HUES6 (cell line): ENCODE measurements around the gene FAM83B.
"Not testable (repeated sequence)": the region's sequence is repeated elsewhere in the genome, so short reads cannot be mapped to it uniquely, and the experiment has no call there.

Source experiments
- H3K27ac ChIP-seq: 2 replicates; pipeline ENCODE4 v1.7.0; 2013; ENCODE audit warnings: low read depth, mild to moderate bottlenecking, low read length, inconsistent platforms
- H3K27me3 ChIP-seq: 2 replicates; pipeline ENCODE4 v1.6.1; 2013; ENCODE audit warnings: low read length; ENCODE audit not compliant: control insufficient read depth, insufficient read depth
- H3K36me3 ChIP-seq: 2 replicates; pipeline ENCODE4 v1.6.1; 2013; ENCODE audit warnings: low read length; ENCODE audit not compliant: control insufficient read depth, insufficient read depth
- H3K4me1 ChIP-seq: 2 replicates; pipeline ENCODE4 v1.6.1; 2013; ENCODE audit warnings: low read length; ENCODE audit not compliant: control insufficient read depth, insufficient read depth
- H3K4me3 ChIP-seq: 2 replicates; pipeline ENCODE4 v1.5.1; 2013; ENCODE audit warnings: low read depth, low read length
- H3K9ac ChIP-seq: one replicate; pipeline ENCODE4 v1.6.1; 2013; ENCODE audit warnings: mild to moderate bottlenecking, low read length
- H3K9me3 ChIP-seq: 2 replicates; pipeline ENCODE4 v1.6.1; 2013; ENCODE audit warnings: low read depth, low read length; ENCODE audit not compliant: control insufficient read depth, insufficient read depth

Gene FAM83B

DNA sequence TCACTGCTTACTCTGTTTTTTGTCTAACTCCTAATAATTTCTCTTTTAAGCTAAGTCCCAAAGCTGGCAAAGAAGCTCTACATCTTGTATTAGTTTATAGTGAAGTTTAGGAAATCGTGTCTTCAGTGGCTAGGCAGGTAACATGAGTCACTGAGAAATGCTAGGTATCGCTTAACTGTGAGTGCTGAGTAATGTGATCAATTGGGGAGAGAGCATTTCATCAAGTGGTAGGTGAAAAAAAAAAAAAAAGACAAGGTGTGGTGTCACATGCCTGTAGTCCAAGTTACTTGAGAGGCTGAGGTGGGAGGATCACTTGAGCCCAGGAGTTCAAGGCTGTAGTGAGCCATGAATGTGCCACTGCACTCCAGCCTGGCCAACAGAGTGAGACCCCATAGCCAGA is 125.3 kb downstream of the FAM83B start:
- Histone ChIP-seq H3K9ac (no peak overlapping the region), H3K9me3 (no peaks in the 10 kb centered on the region)

DNA sequence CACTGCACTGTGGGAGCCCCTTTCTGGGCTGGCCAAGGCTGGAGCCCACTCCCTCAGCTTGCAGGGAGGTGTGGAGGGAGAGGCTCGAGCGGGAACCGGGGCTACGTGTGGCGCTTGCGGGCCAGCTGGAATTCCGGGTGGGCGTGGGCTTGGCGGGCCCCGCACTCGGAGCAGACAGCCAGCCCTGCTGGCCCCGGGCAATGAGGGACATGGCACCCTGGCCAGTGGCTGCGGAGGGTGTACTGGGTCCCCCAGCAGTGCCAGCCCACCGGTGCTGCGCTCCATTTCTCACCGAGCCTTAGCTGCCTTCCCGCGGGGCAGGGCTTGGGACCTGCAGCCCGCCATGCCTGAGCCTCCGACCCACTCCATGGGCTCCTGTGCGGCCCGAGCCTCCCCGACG is 132.6 kb downstream of the FAM83B start:
- H3K9me3 ChIP-seq, H3K27ac ChIP-seq, H3K4me1 ChIP-seq, H3K27me3 ChIP-seq, H3K36me3 ChIP-seq, H3K9ac ChIP-seq, H3K4me3 ChIP-seq: not testable (repeated sequence)

More for the DNA sequence above, 125.3 kb downstream of the FAM83B start:
- H3K4me3 ChIP-seq: no peak overlapping the region
- no peaks in the 10 kb centered on the region for H3K4me1 ChIP-seq
- no peaks in the 10 kb centered on the region for H3K36me3 ChIP-seq
- H3K27me3 ChIP-seq: no peaks in the 10 kb centered on the region
- no peak overlapping the region for H3K27ac ChIP-seq

DNA sequence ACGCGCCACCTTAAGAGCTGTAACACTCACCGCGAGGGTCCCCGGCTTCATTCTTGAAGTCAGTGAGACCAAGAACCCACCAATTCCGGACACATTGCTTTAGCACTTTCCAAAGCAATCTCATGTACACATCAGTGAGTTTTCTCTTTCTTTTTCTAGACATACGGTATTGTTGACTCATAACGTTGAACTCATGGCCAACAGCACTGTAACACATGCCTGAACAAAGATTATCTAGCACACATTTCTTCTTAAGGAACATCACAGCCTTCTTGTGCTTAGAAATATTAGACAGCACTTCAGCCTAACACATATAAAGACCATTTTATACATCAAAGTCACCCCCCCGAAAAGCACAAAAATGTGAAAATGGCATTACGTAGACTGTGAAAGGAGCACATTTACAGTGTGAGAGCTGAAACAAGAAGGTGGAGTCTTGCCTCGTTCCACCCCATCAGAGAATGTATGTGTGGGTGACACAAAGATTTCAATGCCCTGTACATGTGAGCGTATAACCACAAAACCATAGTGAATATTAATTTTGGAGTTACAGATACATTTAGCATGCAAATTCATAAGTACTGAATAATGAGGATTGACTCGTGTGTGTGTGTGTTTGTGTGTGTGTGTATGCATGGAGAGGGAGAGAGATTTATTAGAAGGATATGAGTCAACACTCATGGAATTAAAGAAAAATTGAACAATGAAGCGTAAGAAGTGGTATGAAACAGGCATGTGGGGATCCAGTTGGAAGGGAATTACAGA is 134.1 kb downstream of the FAM83B start:
- Histone ChIP-seq H3K27ac (no peak overlapping the region), H3K9me3 (peaks cover 10% of the 10 kb centered on the region; the same call in 1 of the 2 replicates), H3K27me3 (no peaks in the 10 kb centered on the region), H3K9ac (no peak overlapping the region), H3K36me3 (no peaks in the 10 kb centered on the region), H3K4me3 (no peak overlapping the region), H3K4me1 (no peaks in the 10 kb centered on the region)

DNA sequence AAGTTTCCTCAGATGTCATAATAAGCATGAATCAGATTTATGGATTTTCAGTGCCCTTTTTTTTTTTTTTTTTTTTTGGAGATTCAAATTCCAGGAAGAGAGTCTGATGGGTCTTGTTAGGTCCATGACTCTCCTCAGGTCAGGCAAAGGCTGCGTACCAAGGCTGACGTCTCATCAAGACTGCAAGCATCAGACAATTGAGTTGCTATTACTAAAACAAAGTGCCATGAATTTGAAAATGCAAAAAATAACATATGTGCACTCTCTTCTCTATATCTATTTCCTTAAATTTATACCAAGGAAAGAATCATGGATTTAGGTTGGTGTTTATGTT is 134.7 kb downstream of the FAM83B start:
- Histone ChIP-seq H3K27me3 (no peaks in the 10 kb centered on the region), H3K9ac (no peak overlapping the region), H3K9me3 (peaks cover 12% of the 10 kb centered on the region; the same call in 1 of the 2 replicates), H3K27ac (no peak overlapping the region), H3K36me3 (no peaks in the 10 kb centered on the region), H3K4me1 (no peaks in the 10 kb centered on the region), H3K4me3 (no peak overlapping the region)

DNA sequence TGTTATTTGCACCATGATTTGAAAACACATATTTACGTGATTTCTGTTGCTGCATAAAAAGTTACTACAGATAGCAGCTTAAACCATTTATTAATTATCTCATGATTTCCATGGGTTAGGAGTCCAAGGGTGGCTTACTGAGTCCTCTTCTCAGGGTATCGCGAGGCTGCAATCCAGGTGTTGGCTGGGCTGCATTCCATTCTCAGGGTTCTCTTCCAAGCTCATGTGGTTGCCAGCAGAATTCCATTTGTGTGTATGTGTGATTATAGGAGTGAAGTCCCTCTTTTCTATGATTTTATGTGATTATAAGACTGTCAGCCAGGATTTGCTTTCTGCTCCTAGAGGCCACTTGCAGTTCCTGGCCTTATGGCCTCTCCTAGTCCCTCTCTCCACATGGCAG is 135.1 kb downstream of the FAM83B start:
- no peaks in the 10 kb centered on the region for H3K36me3 ChIP-seq
- H3K4me1 ChIP-seq: no peaks in the 10 kb centered on the region
- H3K27me3 ChIP-seq: no peaks in the 10 kb centered on the region
- H3K4me3 ChIP-seq: no peak overlapping the region
- H3K27ac ChIP-seq: no peak overlapping the region
- H3K9me3 ChIP-seq: peaks cover 12% of the 10 kb centered on the region; the same call in 1 of the 2 replicates
- H3K9ac ChIP-seq: no peak overlapping the region

DNA sequence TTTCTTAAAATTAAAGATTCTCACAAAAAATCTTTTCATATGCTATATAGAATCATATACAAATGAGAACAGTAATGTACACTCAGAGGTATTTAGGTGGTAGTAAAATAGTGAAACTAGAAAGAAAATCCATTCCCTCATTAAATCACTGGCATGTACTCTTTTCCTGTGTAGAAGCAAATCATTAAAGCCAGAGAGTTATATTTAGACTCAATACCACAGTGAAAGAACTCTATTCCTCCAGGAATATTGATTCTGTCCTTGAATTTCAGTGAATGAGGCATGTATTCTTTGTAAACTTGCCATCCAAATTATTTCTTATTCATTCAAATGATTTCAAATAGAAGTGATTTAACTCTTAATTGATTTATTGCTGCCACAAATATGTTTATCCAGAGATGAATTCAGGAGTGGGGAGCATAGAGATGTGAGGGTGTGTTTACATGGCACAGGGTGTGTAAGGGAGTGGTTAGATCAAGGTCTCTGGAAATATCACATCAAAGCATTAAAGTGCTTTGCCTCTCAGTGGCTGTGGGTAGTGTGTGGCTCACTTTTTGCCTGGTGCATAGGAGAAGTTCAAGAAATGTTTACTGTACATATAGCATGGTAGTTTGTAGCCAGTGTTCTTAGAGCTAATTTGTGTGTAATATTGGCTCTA is 141.2 kb downstream of the FAM83B start:
- H3K9me3 ChIP-seq: peaks cover 12% of the 10 kb centered on the region; the same call in 1 of the 2 replicates
- H3K27ac ChIP-seq: no peak overlapping the region
- H3K27me3 ChIP-seq: no peaks in the 10 kb centered on the region
- H3K4me3 ChIP-seq: no peak overlapping the region
- H3K36me3 ChIP-seq: no peaks in the 10 kb centered on the region
- no peaks in the 10 kb centered on the region for H3K4me1 ChIP-seq
- H3K9ac ChIP-seq: no peak overlapping the region

DNA sequence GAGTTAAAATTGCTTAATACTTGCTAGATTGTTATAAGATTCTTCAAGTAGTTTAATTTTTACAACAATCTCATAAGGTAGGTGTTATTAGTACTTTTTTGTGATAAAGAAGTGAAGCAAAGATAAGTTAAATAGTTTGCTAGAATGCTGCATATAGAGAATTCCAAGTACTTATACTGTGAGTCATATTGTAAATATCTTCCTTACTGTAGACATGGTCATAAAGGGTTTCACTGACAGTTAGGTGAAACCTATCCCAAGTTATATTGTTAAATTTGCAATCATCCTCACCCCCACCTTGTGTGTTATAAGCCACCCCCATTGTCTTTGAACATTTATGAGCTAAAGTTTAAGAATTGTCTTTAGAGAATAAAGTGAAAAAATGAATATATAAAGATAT is 142.0 kb downstream of the FAM83B start:
- Histone ChIP-seq H3K4me1 (no peaks in the 10 kb centered on the region), H3K27ac (no peak overlapping the region), H3K9ac (no peak overlapping the region), H3K4me3 (no peak overlapping the region), H3K9me3 (peaks cover 12% of the 10 kb centered on the region; the same call in 1 of the 2 replicates), H3K36me3 (no peaks in the 10 kb centered on the region), H3K27me3 (no peaks in the 10 kb centered on the region)

DNA sequence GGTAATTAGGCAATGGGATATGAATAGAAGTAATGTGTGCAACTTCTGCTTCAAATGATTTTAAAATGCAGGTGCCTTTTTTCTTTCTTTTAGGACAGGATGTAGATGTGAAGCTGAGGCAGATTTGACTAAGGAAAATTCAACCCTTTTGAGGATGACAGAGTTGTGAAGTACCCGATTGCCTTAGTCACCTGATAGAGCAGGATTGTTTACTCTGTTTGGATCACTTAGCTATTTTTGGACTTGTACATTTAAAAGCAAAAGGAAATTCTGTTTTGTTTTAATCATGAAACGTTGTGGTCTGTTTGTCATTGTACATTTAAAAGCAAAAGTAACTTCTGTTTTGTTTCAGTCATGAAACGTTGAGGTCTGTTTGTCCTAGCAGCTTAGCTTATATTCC is 143.4 kb downstream of the FAM83B start:
- Histone ChIP-seq H3K4me3 (no peak overlapping the region), H3K9me3 (peaks cover 5% of the 10 kb centered on the region; the same call in 1 of the 2 replicates), H3K27ac (no peak overlapping the region), H3K27me3 (no peaks in the 10 kb centered on the region), H3K4me1 (no peaks in the 10 kb centered on the region), H3K36me3 (no peaks in the 10 kb centered on the region), H3K9ac (no peak overlapping the region)
